PC-9 (cell line): ENCODE results near the gene KLHL25. TPM values are rescaled to one million over a fixed set of nuclear protein-coding genes. Genes with fewer than 3 reads are reported as not detected.

ENCODE experiments used
- BruUV-seq: library from RNA; stranded (reverse); fragments of 400-500 nt; replicated peaks from 2 replicates; lab custom pipeline; 2021; lab: Mats Ljungman, UMichigan
- CTCF ChIA-PET: fragments of 300-600 bp; sonication (Branson Sonifier 250); formaldehyde crosslinking; loops from one replicate; lab custom pipeline; 2022; ENCODE audit warnings: antibody characterized with exemption; lab: Charles Lee
- POLR2A ChIA-PET: fragments of 300-600 bp; sonication (Branson Sonifier 250); formaldehyde crosslinking; loops from one replicate; lab custom pipeline; 2022; ENCODE audit warnings: antibody characterized with exemption; ENCODE audit not compliant: unreplicated experiment; lab: Charles Lee
- DNase-seq, 2 experiments: peaks; one replicate each; pipeline versions ENCODE4 v3.0.0 to v3.0.0-alpha.2; 2015 to 2022; ENCODE audit warnings: mixed read lengths in 1 of 2
- H2AFZ ChIP-seq: fragments of 200-600 bp; sonication (generic); 2 replicates; pipeline ENCODE4 v1.8.1; 2017; ENCODE audit warnings: antibody characterized with exemption
- H3F3A ChIP-seq: fragments of 200-600 bp; sonication (generic); 2 replicates; pipeline ENCODE4 v1.8.1; 2017; ENCODE audit warnings: antibody characterized with exemption, mild to moderate bottlenecking, low read depth; ENCODE audit not compliant: insufficient read depth
- H3K27ac ChIP-seq: fragments of 200-600 bp; sonication (generic); 2 replicates; pipeline ENCODE4 v1.6.1; 2016; ENCODE audit warnings: mixed run types
- H3K27me3 ChIP-seq: fragments of 200-600 bp; sonication (generic); 2 replicates; pipeline ENCODE4 v1.6.1; 2016; ENCODE audit warnings: low read depth, mixed run types; ENCODE audit not compliant: insufficient read depth
- H3K36me3 ChIP-seq: fragments of 200-600 bp; sonication (generic); 2 replicates; pipeline ENCODE4 v1.6.1; 2016; ENCODE audit warnings: low read depth, mixed run types
- H3K4me1 ChIP-seq: fragments of 200-600 bp; sonication (generic); replicated peaks from 2 replicates; pipeline ENCODE4 v1.6.1; 2016; ENCODE audit warnings: mixed run types; ENCODE audit not compliant: insufficient read depth
- H3K4me2 ChIP-seq: fragments of 200-600 bp; sonication (generic); 2 replicates; pipeline ENCODE4 v1.6.1; 2017; ENCODE audit warnings: mixed run types
- H3K4me3 ChIP-seq: fragments of 200-600 bp; sonication (generic); 2 replicates; pipeline ENCODE4 v1.6.1; 2016; ENCODE audit warnings: mixed run types
- H3K79me2 ChIP-seq: fragments of 200-600 bp; sonication (generic); 2 replicates; pipeline ENCODE4 v1.6.1; 2017; ENCODE audit warnings: low read depth, mixed run types
- H3K9me2 ChIP-seq: fragments of 200-600 bp; sonication (generic); 2 replicates; pipeline ENCODE4 v1.8.1; 2017; ENCODE audit warnings: mild to moderate bottlenecking; ENCODE audit not compliant: insufficient read depth
- H3K9me3 ChIP-seq: fragments of 200-600 bp; sonication (generic); 2 replicates; pipeline ENCODE4 v1.8.1; 2016; ENCODE audit warnings: low read depth; ENCODE audit not compliant: insufficient read depth
- H4K20me1 ChIP-seq: fragments of 200-600 bp; sonication (generic); 2 replicates; pipeline ENCODE4 v1.8.1; 2017; ENCODE audit not compliant: insufficient read depth
- CTCF ChIP-seq: fragments of 200-600 bp; sonication (generic); conservative IDR thresholded peaks from 2 replicates; pipeline ENCODE4 v1.6.1; 2017; ENCODE audit warnings: mixed run types, antibody characterized with exemption, mild to moderate bottlenecking, moderate library complexity
- EZH2 ChIP-seq: fragments of 200-600 bp; sonication (generic); IDR thresholded peaks from 2 replicates; pipeline ENCODE4 v1.8.0; 2017; ENCODE audit warnings: antibody characterized with exemption, low read depth
- intact Hi-C: fragments of 100-400 bp; cut with micrococcal nuclease; formaldehyde crosslinking; loops from one replicate; pipeline ENCODE4 v1.10.0; 2022; ENCODE audit not compliant: unreplicated experiment
- total RNA-seq: library from RNA; stranded (reverse); gene quantifications from 2 replicates; pipeline ENCODE4 v1.2.3, GENCODE V29; 2021

KLHL25 gene
- total RNA-seq, 1 experiment from 2014 or later = 5.3 TPM

- Histone ChIP-seq H4K20me1 (no peaks in the 10 kb centered on the region), H3K4me1 (no peaks in the 10 kb centered on the region), H3K27me3 (no peaks in the 10 kb centered on the region), H2AFZ (no peak overlapping the region), H3K9me3 (no peaks in the 10 kb centered on the region), H3K27ac (no peak overlapping the region), H3K4me2 (no peak overlapping the region), H3K79me2 (peaks cover 2% of the 10 kb centered on the region; the same call in 1 of the 2 replicates), H3F3A (no peaks in the 10 kb centered on the region), H3K9me2 (no peaks in the 10 kb centered on the region), H3K4me3 (no peak overlapping the region), H3K36me3 (no peaks in the 10 kb centered on the region)
- DNase-seq = no peak
- CTCF ChIA-PET = no interaction called here
- POLR2A ChIA-PET = no interaction called here
- no TSS peak for BruUV-seq
- no peak for TF ChIP-seq CTCF
- no peak for TF ChIP-seq EZH2
- intact Hi-C loops = no loop called here
Observed at GRCh38 chr15:85777250-85778106, 17.2 kb downstream of the KLHL25 start.

- no peaks in the 10 kb centered on the region for H3F3A ChIP-seq
- H3K79me2 ChIP-seq = no peaks in the 10 kb centered on the region
- H3K27ac ChIP-seq = no peak overlapping the region
- no peaks in the 10 kb centered on the region for H3K9me2 ChIP-seq
- H3K4me2 ChIP-seq = no peak overlapping the region
- H3K4me1 ChIP-seq = no peaks in the 10 kb centered on the region
- ChIA-PET POLR2A (no interaction called here), CTCF (interaction anchor here (0.6 kb wide), 1 partner anchor 27 kb away, joined by 5 read pairs; no protein-coding TSS in a partner anchor)
- no peak overlapping the region for H2AFZ ChIP-seq
- DNase-seq = no peak
- BruUV-seq = no TSS peak
- no peaks in the 10 kb centered on the region for H3K27me3 ChIP-seq
- no peaks in the 10 kb centered on the region for H3K9me3 ChIP-seq
- no peaks in the 10 kb centered on the region for H3K36me3 ChIP-seq
- no peak overlapping the region for H3K4me3 ChIP-seq
- intact Hi-C loops = no loop called here
- H4K20me1 ChIP-seq = no peaks in the 10 kb centered on the region
- no peak for TF ChIP-seq CTCF
Observed at GRCh38 chr15:85773970-85774369, 20.8 kb downstream of the KLHL25 start.

GRCh38 chr15:85773249-85773648 is 21.5 kb downstream of the KLHL25 start:
- TF ChIP-seq EZH2 (no peak), CTCF (no peak)
- no peak overlapping the region for H3K27ac ChIP-seq
- intact Hi-C loops = no loop called here
- no peak overlapping the region for H3K4me2 ChIP-seq
- no peaks in the 10 kb centered on the region for H3K9me2 ChIP-seq
- no peaks in the 10 kb centered on the region for H3K36me3 ChIP-seq
- H4K20me1 ChIP-seq = no peaks in the 10 kb centered on the region
- POLR2A ChIA-PET = no interaction called here
- H2AFZ ChIP-seq = no peak overlapping the region
- H3K9me3 ChIP-seq = no peaks in the 10 kb centered on the region
- BruUV-seq = no TSS peak
- no peak overlapping the region for H3K4me3 ChIP-seq
- H3K4me1 ChIP-seq = no peaks in the 10 kb centered on the region
- no peaks in the 10 kb centered on the region for H3K27me3 ChIP-seq
- H3K79me2 ChIP-seq = no peaks in the 10 kb centered on the region
- CTCF ChIA-PET = interaction anchor here (0.6 kb wide), 1 partner anchor 28 kb away, joined by 5 read pairs; no protein-coding TSS in a partner anchor
- H3F3A ChIP-seq = no peaks in the 10 kb centered on the region
- no peak for DNase-seq
